ENCODE data around the gene ZNF619. TPM values are rescaled to one million over a fixed set of nuclear protein-coding genes. Genes with fewer than 3 reads are reported as not detected.

ZNF619 gene
- total and polyA plus RNA-seq, 2 donors (not counting 1 experiment from before 2014, with no cell fraction given) = 3.3 to 22.8 TPM

- Mint-ChIP-seq H3K4me1 (peaks cover 18% of the 10 kb centered on the region), H3K27ac (no peak overlapping the region), H3K4me3 (no peak overlapping the region), H3K9me3 (ENCODE audit: insufficient read depth) (peaks cover 3% of the 10 kb centered on the region), H3K27me3 (no peaks in the 10 kb centered on the region)
- intact Hi-C loops (cut with micrococcal nuclease) = no loop called here
- no peak overlapping the region for H3K4me3 ChIP-seq (ENCODE audit: control extremely low read depth in 1 of 5, extremely low read depth in 1 of 5, insufficient read depth in 1 of 5, low read depth in 2 of 5, low read length in 4 of 5)
- no peak overlapping the region for H3K27ac ChIP-seq (ENCODE audit: low read length in 2 of 2)
- no peaks in the 10 kb centered on the region for H4K20me1 ChIP-seq (ENCODE audit: control insufficient read depth, insufficient read depth, low read length, poor library complexity, severe bottlenecking)
- TF ChIP-seq CTCF (IDR thresholded peaks at IDR 0.05) (no peak), EZH2 (IDR thresholded peaks at IDR 0.05; ENCODE audit: borderline replicate concordance, insufficient read depth, low read depth, low read length, poor library complexity, severe bottlenecking) (no peak)
- POLR2A ChIA-PET = no interaction called here
- H3K4me1 ChIP-seq (ENCODE audit: control insufficient read depth in 2 of 2, insufficient read depth in 2 of 2, low read length in 2 of 2) = peaks cover 16% of the 10 kb centered on the region in 2 donors
- no peak overlapping the region for H2AFZ ChIP-seq (ENCODE audit: insufficient read depth, low read depth, low read length, poor library complexity, severe bottlenecking)
- H3K27me3 ChIP-seq (replicated peaks in 1 of 4; ENCODE audit: control extremely low read depth in 1 of 4, control insufficient read depth in 3 of 4, insufficient read depth in 4 of 4, low read length in 3 of 4) = no peaks in the 10 kb centered on the region
- H3K9me3 ChIP-seq (ENCODE audit: control extremely low read depth in 1 of 3, control insufficient read depth in 2 of 3, insufficient read depth in 1 of 3, low read length in 2 of 3) = no peaks in the 10 kb centered on the region
- no peak overlapping the region for H3K4me2 ChIP-seq (replicated peaks; ENCODE audit: low read depth, low read length, poor library complexity, severe bottlenecking)
- no CpG with 5 or more reads among the region's 3 CpGs for WGBS (ENCODE audit: insufficient coverage)
- ATAC-seq (ENCODE audit: low read depth) (no peak), DNase-seq (no peak)
- no peaks in the 10 kb centered on the region for H3K36me3 ChIP-seq (replicated peaks in 1 of 2; ENCODE audit: control extremely low read depth in 1 of 2, control insufficient read depth in 1 of 2, extremely low read depth in 1 of 2, insufficient read depth in 2 of 2, low read length in 1 of 2)
- no peak overlapping the region for H3K9ac ChIP-seq (ENCODE audit: low read length)
- peaks cover 12% of the 10 kb centered on the region for H3K79me2 ChIP-seq (ENCODE audit: control insufficient read depth, insufficient read depth, low read length)
- CTCF ChIA-PET = no interaction called here
Measured at GRCh38 chr3:40521254-40521653, 44.3 kb downstream of the ZNF619 start.

- H4K20me1 ChIP-seq (ENCODE audit: control insufficient read depth, insufficient read depth, low read length, poor library complexity, severe bottlenecking) = no peaks in the 10 kb centered on the region
- H3K9me3 ChIP-seq (ENCODE audit: control extremely low read depth in 1 of 3, control insufficient read depth in 2 of 3, insufficient read depth in 1 of 3, low read length in 2 of 3) = no peaks in the 10 kb centered on the region
- Mint-ChIP-seq H3K27me3 (no peaks in the 10 kb centered on the region), H3K4me1 (peaks cover 24% of the 10 kb centered on the region), H3K9me3 (ENCODE audit: insufficient read depth) (peaks cover 2% of the 10 kb centered on the region), H3K4me3 (peak overlapping the region; percentile 96), H3K27ac (peak overlapping the region; percentile 94)
- H3K4me2 ChIP-seq (replicated peaks; ENCODE audit: low read depth, low read length, poor library complexity, severe bottlenecking) = no peak overlapping the region
- H3K27ac ChIP-seq (ENCODE audit: low read length in 2 of 2) = peak overlapping the region; percentile 86 to 91
- peaks cover 23% of the 10 kb centered on the region for H3K79me2 ChIP-seq (ENCODE audit: control insufficient read depth, insufficient read depth, low read length)
- H2AFZ ChIP-seq (ENCODE audit: insufficient read depth, low read depth, low read length, poor library complexity, severe bottlenecking) = peak overlapping the region; percentile 100
- DNase-seq (no peak), ATAC-seq (ENCODE audit: low read depth) (no peak)
- H3K27me3 ChIP-seq (replicated peaks in 1 of 4; ENCODE audit: control extremely low read depth in 1 of 4, control insufficient read depth in 3 of 4, insufficient read depth in 4 of 4, low read length in 3 of 4) = no peaks in the 10 kb centered on the region
- H3K4me1 ChIP-seq (ENCODE audit: control insufficient read depth in 2 of 2, insufficient read depth in 2 of 2, low read length in 2 of 2) = peaks cover 16% of the 10 kb centered on the region in 2 donors
- H3K4me3 ChIP-seq (ENCODE audit: control extremely low read depth in 1 of 5, extremely low read depth in 1 of 5, insufficient read depth in 1 of 5, low read depth in 2 of 5, low read length in 4 of 5) = no peak overlapping the region
- CTCF ChIA-PET = interaction anchor here (0.6 to 1.9 kb wide), 6 partner anchors 11 to 1668 kb away, joined by 3 to 5 read pairs (median 3); partner anchors contain the start of genes RPL14 and ZNF620
- intact Hi-C loops (cut with micrococcal nuclease) = loop anchor here (1.0 to 2.0 kb wide), 8 partner anchors 17 to 1439 kb away; partner anchors contain the start of genes CTNNB1, EIF1B, RPL14 and ULK4
- TF ChIP-seq EZH2 (IDR thresholded peaks at IDR 0.05; ENCODE audit: borderline replicate concordance, insufficient read depth, low read depth, low read length, poor library complexity, severe bottlenecking) (no peak), CTCF (IDR thresholded peaks at IDR 0.05) (no peak)
- H3K36me3 ChIP-seq (replicated peaks in 1 of 2; ENCODE audit: control extremely low read depth in 1 of 2, control insufficient read depth in 1 of 2, extremely low read depth in 1 of 2, insufficient read depth in 2 of 2, low read length in 1 of 2) = peaks cover 0 to 7% of the 10 kb centered on the region in 2 experiments
- 83% methylated on average over 1 of the region's 2 CpGs for WGBS (ENCODE audit: insufficient coverage)
- POLR2A ChIA-PET = interaction anchor here (0.5 to 1.3 kb wide), 5 partner anchors 13 to 1671 kb away, joined by 3 to 5 read pairs (median 4); partner anchors contain the start of gene CTNNB1
- peak overlapping the region; percentile 96 for H3K9ac ChIP-seq (ENCODE audit: low read length)
Measured at GRCh38 chr3:40523781-40524180, 46.9 kb downstream of the ZNF619 start.
